Testis (tissue), 3 donors: ENCODE results near the gene MAP6. TPM values are rescaled to one million over a fixed set of nuclear protein-coding genes. Genes with fewer than 3 reads are reported as not detected.
"Not testable (repeated sequence)": the region's sequence is repeated elsewhere in the genome, so short reads cannot be mapped to it uniquely, and the experiment has no call there.

Source experiments
- DNase-seq: peaks from one replicate; pipeline ENCODE4 v3.0.0-alpha.2; 2019
- H3K27ac ChIP-seq, 2 donors: fragments of 200-600 bp; sonication (generic); one replicate each; pipeline ENCODE4 v1.5.1; 2019
- H3K27me3 ChIP-seq: fragments of 200-600 bp; sonication (generic); one replicate; pipeline ENCODE4 v1.5.1; 2019
- H3K36me3 ChIP-seq: fragments of 200-600 bp; sonication (generic); one replicate; pipeline ENCODE4 v1.5.1; 2017; ENCODE audit warnings: low read depth; ENCODE audit errors: missing control alignments
- H3K4me1 ChIP-seq: fragments of 200-600 bp; sonication (generic); one replicate; pipeline ENCODE4 v1.5.1; 2019
- H3K4me3 ChIP-seq, 2 donors: fragments of 200-600 bp; sonication (generic); one replicate each; pipeline ENCODE4 v1.5.1; 2017 to 2019
- H3K9me3 ChIP-seq: fragments of 200-600 bp; sonication (generic); one replicate; pipeline ENCODE4 v1.5.1; 2017
- CTCF ChIP-seq, 3 experiments: fragments of 450-650 bp in 2 of 3; fragments of 200-600 bp in 1 of 3; sonication (generic) in 1 of 3; IDR thresholded peaks; one replicate each; pipeline ENCODE4 v1.5.1; 2016 to 2019; ENCODE audit warnings: antibody characterized with exemption in 3 of 3, mild to moderate bottlenecking in 2 of 3, moderate library complexity in 1 of 3
- POLR2A ChIP-seq: fragments of 450-650 bp; IDR thresholded peaks from one replicate; pipeline ENCODE4 v1.6.1; 2017; ENCODE audit warnings: antibody characterized with exemption, mild to moderate bottlenecking, moderate library complexity
- WGBS, 2 donors: methylation state at CpG; one replicate each; pipeline ENCODE4 v1.1.5; 2018; 5-methylcytosine and 5-hydroxymethylcytosine counted together
- intact Hi-C: fragments of 100-400 bp; cut with DNase I; formaldehyde crosslinking; loops from one replicate; pipeline ENCODE4 v1.15.1; 2023; ENCODE audit warnings: low total_unique reads
- polyA plus RNA-seq: library from polyadenylated mRNA; stranded (reverse); fragments of 350-450 nt; fragmentation: Illumina TruSeq; extraction: RNeasy Lipid Tissue Mini Kit (QIAGEN cat#74804); gene quantifications from one replicate; pipeline ENCODE4 v1.2.3, GENCODE V29; 2014; ENCODE audit warnings: low read depth, low replicate concordance; ENCODE audit not compliant: insufficient read depth
- total RNA-seq, 2 donors: library from RNA; depleted of rRNA; stranded (reverse); fragments of >200 nt; gene quantifications; one replicate each; pipeline ENCODE4 v1.2.3, GENCODE V29; 2016

MAP6 gene
- total and polyA plus RNA-seq, 3 donors from 2014 or later = 17.8 to 38.1 (median 23.8) TPM

DNA sequence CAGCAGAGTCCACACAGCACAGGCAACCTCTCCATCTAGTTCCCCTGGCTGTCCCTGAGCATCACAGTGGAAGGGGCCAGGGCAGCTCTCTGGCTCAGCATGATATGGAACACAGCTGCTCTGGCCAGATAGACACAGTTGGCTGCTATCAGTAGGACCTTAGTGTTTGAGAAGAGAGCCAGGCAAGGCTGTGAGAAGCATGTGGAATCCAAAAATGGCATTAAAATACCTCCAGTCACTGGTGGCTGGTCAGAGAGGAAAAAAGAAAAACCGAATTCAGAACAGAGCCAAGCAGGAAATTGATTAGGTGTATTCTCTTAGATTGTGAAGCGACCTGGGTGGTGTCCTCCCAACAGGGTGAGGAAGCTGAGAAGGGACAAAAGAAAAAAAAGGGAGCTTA, 78.9 kb downstream of the MAP6 start:
- Histone ChIP-seq H3K9me3 (no peaks in the 10 kb centered on the region), H3K4me1 (peaks cover 4% of the 10 kb centered on the region), H3K36me3 (no peaks in the 10 kb centered on the region), H3K4me3 (no peak overlapping the region), H3K27me3 (no peaks in the 10 kb centered on the region), H3K27ac (no peak overlapping the region)
- intact Hi-C loops = no loop called here
- 69 to 73% methylated on average over 2 of the region's 2 CpGs for WGBS, 2 donors
- TF ChIP-seq POLR2A = no peak
- no peak for TF ChIP-seq CTCF (IDR thresholded peaks at IDR 0.05)
- DNase-seq = no peak

- H3K4me1 ChIP-seq = peaks cover 12% of the 10 kb centered on the region
- 90 to 94% methylated on average over 7 of the region's 7 CpGs for WGBS, 2 donors
- intact Hi-C loops = no loop called here
- H3K36me3 ChIP-seq = no peaks in the 10 kb centered on the region
- TF ChIP-seq CTCF (IDR thresholded peaks at IDR 0.05) (no peak), POLR2A (no peak)
- no peaks in the 10 kb centered on the region for H3K27me3 ChIP-seq
- no peak overlapping the region for H3K27ac ChIP-seq
- no peaks in the 10 kb centered on the region for H3K9me3 ChIP-seq
- DNase-seq = no peak
- H3K4me3 ChIP-seq = no peak overlapping the region
These were observed 79.8 kb downstream of the MAP6 start for GRCh38 chr11:75589051-75589450.

GRCh38 chr11:75588051-75588481, 80.8 kb downstream of the MAP6 start:
- DNase-seq = no peak
- TF ChIP-seq CTCF (IDR thresholded peaks at IDR 0.05) (no peak), POLR2A (no peak)
- no peak overlapping the region for H3K27ac ChIP-seq

DNA sequence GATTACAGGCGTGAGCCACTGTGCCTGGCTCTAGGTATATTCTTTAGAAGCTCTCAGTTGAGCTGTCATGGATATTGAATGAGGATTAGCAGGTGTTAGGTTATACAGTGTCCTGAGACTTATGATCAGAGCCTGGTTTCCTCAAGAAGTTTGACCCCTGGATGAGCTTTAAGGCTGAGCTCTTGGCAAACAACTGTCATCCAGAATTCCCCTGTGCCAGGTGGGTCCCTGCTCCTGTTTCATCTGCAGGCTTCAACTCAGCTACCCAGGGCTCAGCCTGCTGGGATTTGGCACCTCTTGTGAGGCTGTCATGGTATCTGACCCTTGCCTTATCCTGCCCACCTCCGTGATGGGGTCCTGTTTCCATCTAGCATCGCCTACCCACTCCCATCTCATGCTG, 82.4 kb downstream of the MAP6 start:
- no peaks in the 10 kb centered on the region for H3K27me3 ChIP-seq
- no peaks in the 10 kb centered on the region for H3K36me3 ChIP-seq
- no peaks in the 10 kb centered on the region for H3K9me3 ChIP-seq
- no peak overlapping the region for H3K27ac ChIP-seq
- H3K4me1 ChIP-seq = peaks cover 12% of the 10 kb centered on the region
- intact Hi-C loops = no loop called here
- TF ChIP-seq POLR2A (no peak), CTCF (IDR thresholded peaks at IDR 0.05) (no peak)
- no peak overlapping the region for H3K4me3 ChIP-seq
- 92 to 100% methylated on average over 2 to 3 of the region's 3 CpGs for WGBS, 2 donors
- DNase-seq = no peak

More at GRCh38 chr11:75588051-75588481, 80.8 kb downstream of the MAP6 start:
- H3K4me3 ChIP-seq = no peak overlapping the region
- no peaks in the 10 kb centered on the region for H3K9me3 ChIP-seq
- 78 to 95% methylated on average over 3 to 6 of the region's 6 CpGs for WGBS, 2 donors
- peaks cover 12% of the 10 kb centered on the region for H3K4me1 ChIP-seq
- no peaks in the 10 kb centered on the region for H3K27me3 ChIP-seq
- no peaks in the 10 kb centered on the region for H3K36me3 ChIP-seq
- intact Hi-C loops = no loop called here

GRCh38 chr11:75585293-75585670, 83.6 kb downstream of the MAP6 start:
- no peaks in the 10 kb centered on the region for H3K27me3 ChIP-seq
- TF ChIP-seq POLR2A = no peak
- TF ChIP-seq CTCF (IDR thresholded peaks at IDR 0.05) = no peak
- H3K4me3 ChIP-seq = no peak overlapping the region
- H3K4me1 ChIP-seq = peaks cover 12% of the 10 kb centered on the region
- peak overlapping the region; percentile 93 to 98 for H3K27ac ChIP-seq
- no peaks in the 10 kb centered on the region for H3K9me3 ChIP-seq
- WGBS, 2 donors = 78 to 84% methylated on average over 8 of the region's 8 CpGs
- H3K36me3 ChIP-seq = no peaks in the 10 kb centered on the region
- DNase-seq = no peak
- intact Hi-C loops = no loop called here

GRCh38 chr11:75584659-75585292, 84.1 kb downstream of the MAP6 start:
- H3K36me3 ChIP-seq, DNase-seq, H3K4me3 ChIP-seq, H3K9me3 ChIP-seq, H3K27me3 ChIP-seq, intact Hi-C loops: not testable (repeated sequence)
- Histone ChIP-seq H3K27ac (peak overlapping the region; percentile 93 to 98), H3K4me1 (peaks cover 12% of the 10 kb centered on the region)
- WGBS, 2 donors = 19 to 50% methylated on average over 12 of the region's 12 CpGs
